Endothelial cell (in vitro differentiated cells): ENCODE data around the gene CAMK1D. TPM values are rescaled to one million over a fixed set of nuclear protein-coding genes. Genes with fewer than 3 reads are reported as not detected.

Experiments used
- DNase-seq: peaks from one replicate; pipeline ENCODE4 v3.0.0; 2021; ENCODE audit warnings: low spot score
- H3K27ac Mint-ChIP-seq: one replicate; pipeline ENCODE4 v1.8.0; 2021; ENCODE audit warnings: mixed read lengths, inconsistent platforms; ENCODE audit not compliant: unreplicated experiment
- H3K27me3 Mint-ChIP-seq: one replicate; pipeline ENCODE4 v1.8.0; 2021; ENCODE audit warnings: mild to moderate bottlenecking, moderate library complexity, mixed read lengths, inconsistent platforms; ENCODE audit not compliant: unreplicated experiment
- H3K36me3 Mint-ChIP-seq: one replicate; pipeline ENCODE4 v1.8.0; 2021; ENCODE audit warnings: mild to moderate bottlenecking, low read depth, mixed read lengths, inconsistent platforms; ENCODE audit not compliant: unreplicated experiment
- H3K4me1 Mint-ChIP-seq: one replicate; pipeline ENCODE4 v1.8.0; 2021; ENCODE audit warnings: mild to moderate bottlenecking, mixed read lengths, inconsistent platforms; ENCODE audit not compliant: unreplicated experiment
- H3K4me3 Mint-ChIP-seq: one replicate; pipeline ENCODE4 v1.8.0; 2021; ENCODE audit warnings: mild to moderate bottlenecking, mixed read lengths, inconsistent platforms; ENCODE audit not compliant: unreplicated experiment
- H3K9me3 Mint-ChIP-seq: one replicate; pipeline ENCODE4 v1.8.0; 2021; ENCODE audit warnings: mixed read lengths, inconsistent platforms; ENCODE audit not compliant: unreplicated experiment
- CTCF ChIP-seq: fragments of 200-600 bp; sonication (generic); IDR thresholded peaks from one replicate; pipeline ENCODE4 v1.5.0; 2021; ENCODE audit warnings: antibody characterized with exemption; ENCODE audit not compliant: unreplicated experiment
- total RNA-seq: library from RNA; stranded (reverse); fragmentation: NEBNext Ultra II Directional; extraction: Animal tissue kit (Norgen Biotek cat#: 25700); gene quantifications from one replicate; pipeline ENCODE4 v1.2.1, GENCODE V29; 2021; ENCODE audit not compliant: unreplicated experiment

The CAMK1D gene
- total RNA-seq, 1 donor from 2014 or later = 4.1 TPM

GRCh38 chr10:12401466-12401865 is 52.1 kb downstream of the CAMK1D start:
- H3K9me3 Mint-ChIP-seq = no peaks in the 10 kb centered on the region
- H3K4me3 Mint-ChIP-seq = no peak overlapping the region
- TF ChIP-seq CTCF = no peak
- DNase-seq = no peak
- H3K36me3 Mint-ChIP-seq = no peaks in the 10 kb centered on the region
- H3K4me1 Mint-ChIP-seq = no peaks in the 10 kb centered on the region
- H3K27me3 Mint-ChIP-seq = no peaks in the 10 kb centered on the region
- H3K27ac Mint-ChIP-seq = no peak overlapping the region

- no peak for DNase-seq
- H3K27me3 Mint-ChIP-seq = peaks cover 1% of the 10 kb centered on the region
- H3K9me3 Mint-ChIP-seq = no peaks in the 10 kb centered on the region
- H3K4me1 Mint-ChIP-seq = peaks cover 3% of the 10 kb centered on the region
- no peak overlapping the region for H3K27ac Mint-ChIP-seq
- no peak overlapping the region for H3K4me3 Mint-ChIP-seq
- no peaks in the 10 kb centered on the region for H3K36me3 Mint-ChIP-seq
- no peak for TF ChIP-seq CTCF
These were observed 53.8 kb downstream of the CAMK1D start for GRCh38 chr10:12403119-12403518.

GRCh38 chr10:12405342-12406320 is 56.3 kb downstream of the CAMK1D start:
- Mint-ChIP-seq H3K27ac (no peak overlapping the region), H3K27me3 (peaks cover 1% of the 10 kb centered on the region)

GRCh38 chr10:12406764-12407400 is 57.5 kb downstream of the CAMK1D start:
- Mint-ChIP-seq H3K27ac (no peak overlapping the region), H3K27me3 (peaks cover 1% of the 10 kb centered on the region), H3K4me1 (peaks cover 3% of the 10 kb centered on the region), H3K9me3 (no peaks in the 10 kb centered on the region), H3K36me3 (no peaks in the 10 kb centered on the region), H3K4me3 (no peak overlapping the region)
- no peak for TF ChIP-seq CTCF
- no peak for DNase-seq

More at GRCh38 chr10:12405342-12406320, 56.3 kb downstream of the CAMK1D start:
- H3K4me3 Mint-ChIP-seq = no peak overlapping the region
- H3K4me1 Mint-ChIP-seq = peaks cover 3% of the 10 kb centered on the region
- no peak for DNase-seq
- H3K9me3 Mint-ChIP-seq = no peaks in the 10 kb centered on the region
- TF ChIP-seq CTCF = no peak
- H3K36me3 Mint-ChIP-seq = no peaks in the 10 kb centered on the region

- Mint-ChIP-seq H3K27me3 (peaks cover 1% of the 10 kb centered on the region), H3K4me3 (no peak overlapping the region), H3K27ac (no peak overlapping the region)
These were observed 59.1 kb downstream of the CAMK1D start for GRCh38 chr10:12408472-12408871.

More at GRCh38 chr10:12408472-12408871, 59.1 kb downstream of the CAMK1D start:
- no peaks in the 10 kb centered on the region for H3K9me3 Mint-ChIP-seq
- no peaks in the 10 kb centered on the region for H3K36me3 Mint-ChIP-seq
- H3K4me1 Mint-ChIP-seq = peaks cover 3% of the 10 kb centered on the region
- no peak for TF ChIP-seq CTCF
- no peak for DNase-seq
